GM20000 (cell line): ENCODE data around the gene RNF141.

Experiments
- DNase-seq: peaks from one replicate; pipeline ENCODE4 v3.0.0; 2012; ENCODE audit warnings: low spot score
- TF ChIP-seq, protein P1 (sequence below): IDR thresholded peaks from 2 replicates; pipeline ENCODE4 v1.5.1; 2012; ENCODE audit warnings: mild to moderate bottlenecking, control low read depth; ENCODE audit errors: extremely low read depth, missing control alignments

The RNF141 gene

GRCh38 chr11:10561043-10561818 lies 20.2 kb upstream of the RNF141 start:
- TF ChIP-seq, protein P1, sequence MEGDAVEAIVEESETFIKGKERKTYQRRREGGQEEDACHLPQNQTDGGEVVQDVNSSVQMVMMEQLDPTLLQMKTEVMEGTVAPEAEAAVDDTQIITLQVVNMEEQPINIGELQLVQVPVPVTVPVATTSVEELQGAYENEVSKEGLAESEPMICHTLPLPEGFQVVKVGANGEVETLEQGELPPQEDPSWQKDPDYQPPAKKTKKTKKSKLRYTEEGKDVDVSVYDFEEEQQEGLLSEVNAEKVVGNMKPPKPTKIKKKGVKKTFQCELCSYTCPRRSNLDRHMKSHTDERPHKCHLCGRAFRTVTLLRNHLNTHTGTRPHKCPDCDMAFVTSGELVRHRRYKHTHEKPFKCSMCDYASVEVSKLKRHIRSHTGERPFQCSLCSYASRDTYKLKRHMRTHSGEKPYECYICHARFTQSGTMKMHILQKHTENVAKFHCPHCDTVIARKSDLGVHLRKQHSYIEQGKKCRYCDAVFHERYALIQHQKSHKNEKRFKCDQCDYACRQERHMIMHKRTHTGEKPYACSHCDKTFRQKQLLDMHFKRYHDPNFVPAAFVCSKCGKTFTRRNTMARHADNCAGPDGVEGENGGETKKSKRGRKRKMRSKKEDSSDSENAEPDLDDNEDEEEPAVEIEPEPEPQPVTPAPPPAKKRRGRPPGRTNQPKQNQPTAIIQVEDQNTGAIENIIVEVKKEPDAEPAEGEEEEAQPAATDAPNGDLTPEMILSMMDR, result no peak
- no peak for DNase-seq

DNA sequence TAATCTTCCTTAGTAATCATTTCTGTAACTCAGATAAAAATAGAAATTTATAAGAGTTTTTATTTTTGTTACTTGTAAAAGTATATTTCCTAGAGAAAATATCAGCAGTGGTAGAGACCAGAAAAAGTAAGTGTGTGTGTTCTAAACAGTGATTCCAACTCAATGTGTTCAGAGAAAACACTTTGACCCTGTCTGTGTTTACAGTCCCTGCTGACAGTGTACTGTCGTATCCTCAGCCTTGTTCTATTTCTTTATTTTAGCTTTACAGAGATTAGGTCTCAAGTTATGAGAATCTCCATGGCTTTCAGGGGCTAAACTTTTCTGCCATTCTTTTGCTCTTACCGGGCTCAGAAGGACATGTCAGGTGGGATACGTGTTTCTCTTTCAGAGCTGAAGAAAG lies 17.3 kb upstream of the RNF141 start:
- TF ChIP-seq, protein P1, result no peak
- no peak for DNase-seq

GRCh38 chr11:10556590-10556989 lies 15.6 kb upstream of the RNF141 start:
- TF ChIP-seq, protein P1, result no peak
- no peak for DNase-seq

- no peak for DNase-seq
- TF ChIP-seq, protein P1, result no peak
Measured at GRCh38 chr11:10551845-10552352, 10.9 kb upstream of the RNF141 start.

- no peak for DNase-seq
- TF ChIP-seq, protein P1, result no peak
Measured at GRCh38 chr11:10551290-10551592, 10.3 kb upstream of the RNF141 start.

DNA sequence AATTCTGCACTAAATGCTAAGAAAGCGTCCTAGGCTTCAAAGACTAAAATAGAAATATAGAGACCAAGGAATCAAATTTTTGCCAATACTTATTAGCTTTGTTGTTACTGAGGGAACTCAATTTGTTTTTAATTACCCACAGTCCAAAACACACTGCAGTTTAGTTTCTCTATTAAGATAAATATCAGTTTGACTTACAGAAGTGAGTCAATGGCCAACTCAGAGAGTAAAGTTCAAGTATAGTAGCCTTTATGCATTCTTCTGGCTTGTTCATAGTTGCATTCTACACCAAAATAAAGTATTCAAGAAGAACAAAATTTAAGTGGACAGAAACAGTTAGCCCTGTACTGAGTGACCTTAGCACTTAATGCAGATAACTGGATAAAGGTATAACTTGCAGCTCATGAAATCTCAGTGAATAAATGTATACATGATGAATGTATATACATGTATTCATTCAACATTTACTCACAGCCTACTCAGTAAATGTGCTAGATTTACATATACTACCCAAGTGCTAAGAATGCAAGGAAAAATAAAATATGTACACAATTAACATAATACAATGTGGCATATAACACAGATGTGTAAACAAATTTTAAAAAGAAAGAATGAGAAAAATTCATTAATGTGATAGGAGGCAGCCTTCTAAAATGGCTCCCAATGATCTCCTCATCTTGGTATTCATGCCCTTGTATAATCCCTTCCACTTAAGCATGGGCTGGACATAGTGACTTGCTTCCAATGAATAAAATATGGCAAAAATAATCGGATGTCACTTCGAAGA lies 9.7 kb upstream of the RNF141 start:
- no peak for DNase-seq
- TF ChIP-seq, protein P1, result no peak
